Measurements from ENCODE around the gene GREB1L. TPM values are rescaled to one million over a fixed set of nuclear protein-coding genes. Genes with fewer than 3 reads are reported as not detected.

GREB1L gene
- total RNA-seq, 4 donors from 2014 or later: 6.2 to 14.9 (median 10.4) TPM

DNA sequence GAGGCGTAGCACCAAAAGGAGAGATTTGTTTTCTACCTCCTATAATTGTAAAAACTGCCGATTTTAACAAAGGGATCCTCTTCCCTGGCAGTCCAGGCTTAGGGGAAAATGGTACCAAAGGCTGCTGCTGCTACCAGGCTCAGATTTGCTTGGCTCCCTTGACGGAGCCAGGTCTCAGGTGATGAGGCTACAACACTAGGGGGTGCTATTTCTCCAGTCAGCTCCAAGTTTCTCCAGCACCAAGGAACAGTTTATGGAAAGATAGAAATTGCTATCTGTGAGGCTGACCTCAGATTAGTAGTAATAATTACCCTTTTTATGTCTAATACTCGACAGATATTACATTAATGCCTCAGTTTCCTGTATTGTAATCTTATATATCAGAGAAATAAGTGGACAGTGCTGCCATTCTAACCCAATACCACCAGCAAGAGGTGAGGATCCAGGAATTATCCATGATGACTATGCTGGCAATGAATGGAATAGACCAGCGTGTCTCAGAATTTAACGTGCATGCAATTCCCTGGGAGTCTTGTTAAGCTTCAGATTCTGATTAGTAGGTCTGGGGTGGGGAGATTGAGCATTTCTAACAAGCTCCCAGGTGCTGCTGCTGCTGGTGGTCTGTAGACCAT is 247.2 kb downstream of the GREB1L start:
- 28 to 51% methylated on average over 4 to 5 of the region's 6 CpGs for WGBS, 2 donors (ENCODE audit: low coverage in 1 of 2)
- no peak overlapping the region for H3K27ac ChIP-seq
- H3K4me1 ChIP-seq: no peaks in the 10 kb centered on the region
- H3K27me3 ChIP-seq: no peaks in the 10 kb centered on the region
- TF ChIP-seq POLR2AphosphoS5 (IDR thresholded peaks at IDR 0.05): no peak
- no peak for TF ChIP-seq EP300 (IDR thresholded peaks at IDR 0.05)
- TF ChIP-seq POLR2A (IDR thresholded peaks at IDR 0.05): no peak
- TF ChIP-seq, protein P1, sequence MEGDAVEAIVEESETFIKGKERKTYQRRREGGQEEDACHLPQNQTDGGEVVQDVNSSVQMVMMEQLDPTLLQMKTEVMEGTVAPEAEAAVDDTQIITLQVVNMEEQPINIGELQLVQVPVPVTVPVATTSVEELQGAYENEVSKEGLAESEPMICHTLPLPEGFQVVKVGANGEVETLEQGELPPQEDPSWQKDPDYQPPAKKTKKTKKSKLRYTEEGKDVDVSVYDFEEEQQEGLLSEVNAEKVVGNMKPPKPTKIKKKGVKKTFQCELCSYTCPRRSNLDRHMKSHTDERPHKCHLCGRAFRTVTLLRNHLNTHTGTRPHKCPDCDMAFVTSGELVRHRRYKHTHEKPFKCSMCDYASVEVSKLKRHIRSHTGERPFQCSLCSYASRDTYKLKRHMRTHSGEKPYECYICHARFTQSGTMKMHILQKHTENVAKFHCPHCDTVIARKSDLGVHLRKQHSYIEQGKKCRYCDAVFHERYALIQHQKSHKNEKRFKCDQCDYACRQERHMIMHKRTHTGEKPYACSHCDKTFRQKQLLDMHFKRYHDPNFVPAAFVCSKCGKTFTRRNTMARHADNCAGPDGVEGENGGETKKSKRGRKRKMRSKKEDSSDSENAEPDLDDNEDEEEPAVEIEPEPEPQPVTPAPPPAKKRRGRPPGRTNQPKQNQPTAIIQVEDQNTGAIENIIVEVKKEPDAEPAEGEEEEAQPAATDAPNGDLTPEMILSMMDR (IDR thresholded peaks at IDR 0.05): peak; percentile 53 to 77 (median 60)
- no peaks in the 10 kb centered on the region for H3K36me3 ChIP-seq
- ATAC-seq: no peak
- no peaks in the 10 kb centered on the region for H3K9me3 ChIP-seq
- no peak overlapping the region for H3K4me3 ChIP-seq

DNA sequence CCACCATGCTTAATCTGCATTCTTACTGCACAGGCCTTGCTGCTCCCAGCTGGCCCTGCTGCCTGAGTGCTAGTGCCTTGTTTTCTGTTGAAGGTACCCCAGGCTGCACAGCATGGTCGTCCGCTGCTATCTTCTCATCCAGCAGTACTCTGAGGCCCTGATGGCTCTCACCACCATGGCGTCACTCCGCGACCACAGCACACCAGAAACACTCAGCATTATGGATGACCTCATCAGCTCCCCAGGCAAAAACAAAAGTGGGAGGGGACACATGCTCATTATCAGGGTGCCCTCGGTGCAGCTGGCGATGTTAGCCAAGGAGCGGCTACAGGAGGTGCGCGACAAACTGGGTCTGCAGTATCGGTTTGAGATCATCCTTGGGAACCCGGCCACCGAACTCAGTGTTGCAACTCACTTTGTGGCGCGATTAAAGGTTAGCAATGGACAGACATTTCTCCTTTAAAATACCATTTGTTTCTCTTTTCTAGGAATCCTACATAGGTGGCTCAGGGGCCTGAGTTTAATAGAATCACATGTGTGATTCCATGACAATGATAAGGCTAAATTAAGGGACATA is 248.0 kb downstream of the GREB1L start:
- no peaks in the 10 kb centered on the region for H3K36me3 ChIP-seq
- WGBS, 2 donors (ENCODE audit: low coverage in 1 of 2): 95 to 98% methylated on average over 8 to 10 of the region's 15 CpGs

DNA sequence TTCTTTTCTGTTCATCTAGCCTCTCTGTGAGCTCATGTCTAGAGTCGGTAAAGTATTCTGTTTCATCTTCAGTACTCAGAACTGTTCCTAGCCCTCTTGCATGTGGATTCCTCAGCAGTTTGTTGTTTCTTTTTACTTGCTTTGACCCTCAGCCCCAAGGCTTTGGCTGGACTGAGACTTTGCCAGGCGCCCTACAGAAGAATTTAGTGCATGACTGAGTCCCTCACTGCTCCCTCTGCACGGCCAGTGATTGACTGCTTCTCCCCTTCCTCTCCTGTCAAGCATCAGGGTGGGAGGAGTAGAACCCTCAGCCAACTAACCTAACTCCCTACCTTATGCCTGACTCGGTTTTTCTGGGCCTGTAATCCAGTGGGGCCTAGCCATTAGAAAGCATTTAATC is 248.7 kb downstream of the GREB1L start:
- no peak for TF ChIP-seq POLR2A (IDR thresholded peaks at IDR 0.05)
- TF ChIP-seq, protein P1 (IDR thresholded peaks at IDR 0.05): no peak
- TF ChIP-seq EP300 (IDR thresholded peaks at IDR 0.05): no peak
- no peak for TF ChIP-seq POLR2AphosphoS5 (IDR thresholded peaks at IDR 0.05)
- WGBS, 2 donors (ENCODE audit: low coverage in 1 of 2): 73 to 94% methylated on average over 2 to 4 of the region's 4 CpGs

More for the DNA sequence above, 248.0 kb downstream of the GREB1L start:
- Histone ChIP-seq H3K4me3 (no peak overlapping the region), H3K27me3 (no peaks in the 10 kb centered on the region), H3K9me3 (no peaks in the 10 kb centered on the region), H3K4me1 (no peaks in the 10 kb centered on the region), H3K27ac (no peak overlapping the region)
- no peak for ATAC-seq
- TF ChIP-seq, protein P1 (IDR thresholded peaks at IDR 0.05): no peak
- no peak for TF ChIP-seq EP300 (IDR thresholded peaks at IDR 0.05)
- no peak for TF ChIP-seq POLR2AphosphoS5 (IDR thresholded peaks at IDR 0.05)
- TF ChIP-seq POLR2A (IDR thresholded peaks at IDR 0.05): no peak

DNA sequence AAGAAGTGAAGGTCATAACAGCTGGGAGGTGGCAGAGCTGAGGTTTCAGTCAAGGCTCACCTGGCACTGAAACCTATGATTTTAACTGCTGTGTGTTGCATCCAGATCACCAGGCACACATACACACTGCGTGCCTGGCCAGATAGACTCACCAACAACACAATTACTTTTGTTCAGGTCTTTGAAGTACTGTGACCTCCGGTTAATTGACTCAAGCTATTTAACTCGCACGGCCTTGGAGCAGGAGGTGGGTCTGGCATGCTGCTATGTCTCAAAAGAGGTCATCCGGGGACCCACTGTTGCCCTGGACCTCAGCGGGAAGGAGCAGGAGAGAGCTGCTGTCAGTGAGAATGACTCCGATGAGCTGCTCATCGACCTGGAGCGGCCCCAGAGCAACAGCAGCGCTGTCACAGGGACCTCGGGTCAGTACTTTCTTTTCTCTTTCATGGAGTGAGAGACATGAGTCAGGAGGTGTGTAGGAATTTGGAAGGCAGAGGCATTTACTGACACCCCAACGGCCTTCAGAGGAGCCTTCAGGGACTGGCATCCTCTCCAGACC is 254.3 kb downstream of the GREB1L start:
- no peak overlapping the region for H3K4me3 ChIP-seq
- H3K36me3 ChIP-seq: no peaks in the 10 kb centered on the region
- TF ChIP-seq POLR2AphosphoS5 (IDR thresholded peaks at IDR 0.05) (no peak), EP300 (IDR thresholded peaks at IDR 0.05) (no peak), POLR2A (IDR thresholded peaks at IDR 0.05) (no peak)
- TF ChIP-seq, protein P1 (IDR thresholded peaks at IDR 0.05): no peak
- ATAC-seq: no peak
- H3K4me1 ChIP-seq: peaks cover 0 to 20% (median 0%) of the 10 kb centered on the region in 3 donors
- 74 to 93% methylated on average over 3 to 7 of the region's 12 CpGs for whole genome bisulfite sequencing, 2 donors (ENCODE audit: low coverage in 1 of 2)
- H3K27ac ChIP-seq: no peak overlapping the region
- H3K27me3 ChIP-seq: no peaks in the 10 kb centered on the region
- no peaks in the 10 kb centered on the region for H3K9me3 ChIP-seq

More for the DNA sequence above, 248.7 kb downstream of the GREB1L start:
- H3K4me3 ChIP-seq: no peak overlapping the region
- no peaks in the 10 kb centered on the region for H3K36me3 ChIP-seq
- no peak for ATAC-seq
- H3K27ac ChIP-seq: no peak overlapping the region
- no peaks in the 10 kb centered on the region for H3K9me3 ChIP-seq
- H3K27me3 ChIP-seq: no peaks in the 10 kb centered on the region
- H3K4me1 ChIP-seq: peaks cover 0 to 6% (median 0%) of the 10 kb centered on the region in 3 donors
